GM18520 (cell line): ENCODE data around the gene CSNK1D.
A peak's percentile ranks its signal among the peaks of the same experiment; 100 is the strongest.

ENCODE experiments used
- ATAC-seq: cut with Tn5 transposase; IDR thresholded peaks from one replicate; pipeline ENCODE4 v1.9.1; 2021; ENCODE audit not compliant: unreplicated experiment

The CSNK1D gene

DNA sequence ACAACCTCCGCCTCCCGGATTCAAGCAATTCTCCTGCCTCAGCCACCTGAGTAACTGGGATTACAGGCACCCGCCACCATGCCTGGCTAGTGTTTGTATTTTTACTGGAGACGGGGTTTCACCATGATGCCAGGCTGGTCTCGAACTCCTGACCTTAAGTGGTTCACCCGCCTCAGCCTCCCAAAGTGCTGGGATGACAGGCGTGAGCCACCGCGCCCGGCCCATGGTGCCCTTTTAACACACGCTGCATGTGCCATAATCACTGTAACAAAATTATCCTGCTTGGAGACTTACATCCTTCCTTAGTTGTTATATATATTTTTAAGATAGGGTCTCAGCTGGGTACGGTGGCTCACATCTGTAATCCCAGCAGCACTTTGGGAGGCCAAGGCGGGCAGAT is 38.5 kb upstream of the CSNK1D start:
- no peak for ATAC-seq

- no peak for ATAC-seq
Observed at GRCh38 chr17:82310877-82311276, 37.4 kb upstream of the CSNK1D start.

GRCh38 chr17:82309656-82310570 is 36.4 kb upstream of the CSNK1D start:
- ATAC-seq: no peak

- no peak for ATAC-seq
Observed at GRCh38 chr17:82305727-82306300, 32.3 kb upstream of the CSNK1D start.

DNA sequence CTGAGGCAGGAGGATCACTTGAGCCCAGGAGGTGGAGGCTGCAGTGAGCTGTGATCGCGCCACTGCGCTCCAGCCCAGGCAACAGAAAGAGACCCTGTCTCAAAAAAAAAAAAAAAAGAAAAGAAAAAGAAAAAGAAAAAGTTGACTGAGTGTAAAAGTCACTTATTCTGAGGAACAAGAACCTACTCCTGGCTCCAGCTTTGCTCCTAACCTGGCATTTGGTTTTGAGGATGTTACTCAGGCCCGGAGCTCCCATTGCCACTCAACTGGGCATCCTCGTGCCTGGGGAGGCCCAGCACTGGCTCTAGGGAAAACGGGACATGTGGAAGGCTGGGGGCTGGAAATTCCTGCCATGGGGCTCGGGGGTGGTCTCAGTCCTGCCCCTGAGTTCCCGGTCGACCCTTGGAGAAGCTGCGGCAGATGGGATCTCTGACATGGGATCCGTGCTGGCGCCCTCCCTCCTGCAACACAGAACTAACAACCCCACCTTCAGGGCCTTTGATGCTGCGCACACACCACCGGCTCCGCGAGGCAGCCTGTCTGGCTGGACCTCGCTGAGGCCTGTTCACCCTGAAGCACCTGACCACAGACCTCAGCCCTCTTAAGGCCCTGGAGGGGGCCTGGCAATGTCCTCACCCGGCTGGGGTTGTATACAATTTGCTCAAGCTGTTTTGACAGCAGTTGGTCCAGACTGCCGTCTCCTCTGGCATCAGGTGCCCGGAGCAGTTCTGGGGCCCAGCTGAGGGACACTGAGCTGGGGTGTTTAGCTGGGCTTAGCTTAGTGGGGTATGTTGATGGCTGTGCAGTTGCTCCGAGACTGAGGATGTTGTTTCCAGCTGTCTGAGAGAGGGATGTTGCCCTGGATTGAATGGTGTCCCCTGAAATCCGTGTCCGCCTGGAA is 31.6 kb upstream of the CSNK1D start:
- no peak for ATAC-seq

DNA sequence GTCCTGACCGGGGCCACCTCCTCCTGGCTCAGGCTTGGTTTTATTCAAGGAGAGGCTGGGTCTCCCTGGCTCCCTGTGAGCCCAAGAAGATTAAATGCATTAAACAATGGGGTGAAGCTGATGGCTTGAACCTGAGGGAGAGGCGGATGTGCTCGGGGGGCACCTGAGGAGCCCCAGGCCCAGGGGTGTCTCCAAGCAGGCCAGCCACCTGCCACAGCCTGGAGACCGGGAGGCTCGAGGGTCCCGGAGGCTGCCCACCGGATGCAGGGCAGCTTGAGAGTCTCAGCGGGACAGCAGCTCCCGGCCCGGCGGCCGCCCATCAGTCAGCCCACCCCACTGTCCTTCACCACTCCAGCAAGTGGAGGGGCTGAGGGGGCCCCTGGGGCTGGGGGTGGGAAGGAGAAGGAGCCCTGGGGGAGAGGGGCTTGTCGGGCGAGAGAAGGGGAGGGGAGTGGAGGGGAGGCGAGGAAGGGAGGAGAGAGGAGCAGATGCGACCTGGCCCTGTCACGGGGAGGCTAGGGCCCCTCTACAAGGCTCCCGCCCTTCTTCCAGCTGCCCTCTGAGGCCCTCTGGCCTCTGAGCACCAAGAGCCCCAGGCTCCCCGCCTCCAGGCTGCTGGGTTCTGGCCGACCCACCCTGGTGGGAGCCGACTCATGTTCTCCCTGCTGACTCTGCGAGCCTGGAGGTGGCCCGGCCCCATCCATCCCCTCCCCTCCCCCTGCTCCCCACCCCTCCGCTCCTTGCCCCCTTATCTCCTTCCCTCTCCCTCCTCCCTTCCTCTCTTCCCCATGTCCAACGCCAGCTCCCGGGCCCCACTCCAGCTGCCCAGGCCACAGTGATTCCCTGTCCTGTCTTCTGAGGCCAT is 30.7 kb upstream of the CSNK1D start:
- no peak for ATAC-seq

GRCh38 chr17:82302991-82303943 is 29.8 kb upstream of the CSNK1D start:
- no peak for ATAC-seq

DNA sequence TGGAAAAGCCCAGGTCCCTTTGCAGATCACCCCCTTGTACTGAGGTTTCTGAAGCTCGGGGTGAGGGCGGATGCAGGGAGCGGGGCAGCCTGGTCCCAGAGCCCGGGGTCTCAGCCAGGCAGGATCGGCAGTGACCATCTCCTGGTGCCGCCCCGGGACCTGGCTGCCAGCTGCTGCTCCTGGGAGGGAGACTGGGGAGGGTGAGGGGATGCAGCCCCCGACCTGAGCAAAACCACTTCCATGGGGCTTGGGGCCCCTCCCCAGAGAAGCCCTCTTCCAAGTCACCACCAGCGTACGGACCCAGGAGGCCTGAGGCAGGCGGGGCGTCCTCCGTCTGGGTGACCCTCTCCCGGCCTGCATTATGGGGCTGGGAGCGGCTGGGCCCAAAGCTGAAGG is 29.1 kb upstream of the CSNK1D start:
- no peak for ATAC-seq

DNA sequence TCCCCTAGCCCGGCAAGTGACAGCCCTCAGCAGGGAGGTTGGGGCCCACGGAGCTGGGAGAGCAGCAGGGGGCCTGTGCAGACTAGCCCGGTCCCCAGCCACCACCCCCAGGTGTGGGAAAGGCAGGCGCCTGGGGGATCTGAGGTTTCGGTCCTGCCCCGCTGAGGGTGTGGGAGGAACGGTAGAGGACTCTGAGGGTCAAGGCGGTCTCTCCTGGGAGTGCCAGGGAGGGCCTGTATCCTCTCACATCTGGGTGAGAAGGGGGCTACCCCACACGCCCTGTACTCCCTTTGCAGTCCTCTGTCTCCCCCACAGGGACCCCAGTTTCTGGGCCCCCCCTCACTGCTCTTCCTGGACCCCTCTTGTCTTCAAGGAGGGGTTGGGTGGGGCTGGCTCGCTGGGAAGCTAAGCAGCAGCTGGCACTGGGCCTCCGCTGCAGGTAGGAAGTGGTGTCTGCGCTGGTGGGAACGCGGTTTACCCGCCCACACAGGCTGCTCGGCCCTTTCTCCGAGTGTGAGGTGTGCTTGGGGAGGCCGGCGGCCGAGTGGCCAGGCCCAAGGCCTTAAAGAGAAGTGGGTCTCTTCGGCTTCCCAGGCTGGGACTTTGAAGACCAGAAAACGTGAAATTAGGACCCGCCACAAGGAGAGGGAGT is 28.5 kb upstream of the CSNK1D start:
- no peak for ATAC-seq

DNA sequence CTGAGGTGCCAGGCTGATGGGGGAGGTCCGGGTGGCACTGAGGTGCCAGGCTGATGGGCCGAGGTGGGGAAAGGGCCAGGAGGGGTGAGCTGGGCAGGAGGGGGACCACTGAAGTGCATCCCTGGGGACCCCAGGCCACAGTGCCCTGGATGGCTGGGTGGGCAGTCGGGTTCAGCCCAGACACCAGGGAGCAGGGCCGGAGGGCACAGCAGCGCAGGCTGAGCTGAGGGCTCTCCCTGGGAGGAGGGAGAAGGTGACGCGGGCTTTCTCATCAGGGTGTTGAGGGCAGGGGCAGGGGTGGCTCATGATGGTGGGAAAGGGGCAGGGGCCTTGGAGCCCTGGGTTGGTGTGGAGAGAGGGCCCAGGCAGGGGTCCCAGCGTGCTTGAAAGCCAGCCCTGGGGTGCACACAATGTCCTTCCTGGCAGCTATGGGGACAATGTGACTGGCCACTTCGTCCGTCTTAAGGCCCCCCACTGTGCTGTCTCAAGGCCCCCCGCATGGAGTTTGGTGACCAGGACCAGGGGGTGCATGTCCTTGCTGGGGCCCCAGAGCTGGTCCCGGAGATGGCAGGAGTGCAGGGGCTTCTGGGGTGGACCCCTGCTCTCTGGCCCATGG is 27.9 kb upstream of the CSNK1D start:
- ATAC-seq: no peak

- no peak for ATAC-seq
Observed at GRCh38 chr17:82300707-82301270, 27.3 kb upstream of the CSNK1D start.

- ATAC-seq: no peak
Observed at GRCh38 chr17:82300228-82300627, 26.7 kb upstream of the CSNK1D start.

- ATAC-seq: no peak
Observed at GRCh38 chr17:82299452-82299851, 26.0 kb upstream of the CSNK1D start.

DNA sequence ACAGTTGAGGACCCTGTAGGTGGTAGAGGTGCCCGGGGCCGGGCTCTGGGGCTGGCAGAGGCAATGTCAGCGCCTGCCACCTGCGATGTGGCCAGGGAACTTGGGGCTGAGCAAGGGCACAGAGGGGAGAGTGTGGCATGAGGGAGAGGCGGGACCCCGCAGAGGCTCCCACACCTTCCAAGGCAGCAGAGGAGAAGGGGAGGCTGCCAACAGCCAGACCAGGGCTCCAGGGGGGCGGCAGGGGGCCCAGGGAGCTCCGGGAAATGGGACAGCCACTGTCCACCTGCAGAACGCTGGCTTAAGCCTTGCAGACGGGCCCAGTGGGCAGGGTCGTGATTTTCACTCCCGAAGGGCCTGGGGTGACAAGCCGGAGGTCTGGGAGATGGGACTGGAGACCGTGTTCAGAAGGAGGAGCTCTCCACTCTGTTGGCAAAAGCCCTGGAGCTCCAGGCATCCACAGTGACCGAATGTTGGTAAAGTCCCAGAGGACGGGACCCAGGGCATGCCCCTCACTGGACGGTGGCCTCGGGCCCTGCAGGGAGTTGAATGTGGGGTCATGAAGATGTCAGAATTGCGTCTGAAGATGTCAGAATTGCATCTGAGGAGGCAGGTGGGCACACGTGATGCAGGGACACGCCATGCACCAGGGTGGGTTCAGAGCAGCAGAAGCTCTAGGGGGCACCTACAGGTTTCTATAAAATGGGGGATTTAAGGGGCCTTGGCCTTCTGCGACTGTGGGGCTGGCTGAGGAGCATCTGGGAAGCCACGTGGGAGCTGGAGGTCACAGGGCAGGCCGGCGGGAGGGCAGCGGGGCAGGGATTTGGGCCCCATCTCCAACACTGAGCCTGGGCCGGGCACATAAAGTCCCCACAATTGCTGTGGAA is 25.3 kb upstream of the CSNK1D start:
- no peak for ATAC-seq

- ATAC-seq: peak; percentile 42
Observed at GRCh38 chr17:82297714-82298537, 24.4 kb upstream of the CSNK1D start.

- ATAC-seq: peak; percentile 18
Observed at GRCh38 chr17:82297280-82297713, 23.8 kb upstream of the CSNK1D start.
